Subcutaneous adipose tissue (tissue), 4 donors: ENCODE measurements around the gene EPOP. TPM values are rescaled to one million over a fixed set of nuclear protein-coding genes. Genes with fewer than 3 reads are reported as not detected.

ENCODE experiments used
- CTCF ChIP-seq: fragments of 450-650 bp; IDR thresholded peaks from one replicate; pipeline ENCODE4 v1.5.1; 2016; ENCODE audit warnings: low read depth, mild to moderate bottlenecking, control low read depth, antibody characterized with exemption, moderate library complexity
- small RNA-seq: library from RNA; depleted of rRNA; stranded (forward); fragments of <200 nt; gene quantifications from one replicate; pipeline ENCODE3, GENCODE V24; 2016
- total RNA-seq, 4 donors: library from RNA; depleted of rRNA; stranded (reverse); fragments of >200 nt; gene quantifications; one replicate each; pipeline ENCODE4 v1.1.0, GENCODE V29; 2016

Gene EPOP
- total RNA-seq, 4 donors from 2014 or later: 0.34 to 2.8 (median 0.80) TPM

DNA sequence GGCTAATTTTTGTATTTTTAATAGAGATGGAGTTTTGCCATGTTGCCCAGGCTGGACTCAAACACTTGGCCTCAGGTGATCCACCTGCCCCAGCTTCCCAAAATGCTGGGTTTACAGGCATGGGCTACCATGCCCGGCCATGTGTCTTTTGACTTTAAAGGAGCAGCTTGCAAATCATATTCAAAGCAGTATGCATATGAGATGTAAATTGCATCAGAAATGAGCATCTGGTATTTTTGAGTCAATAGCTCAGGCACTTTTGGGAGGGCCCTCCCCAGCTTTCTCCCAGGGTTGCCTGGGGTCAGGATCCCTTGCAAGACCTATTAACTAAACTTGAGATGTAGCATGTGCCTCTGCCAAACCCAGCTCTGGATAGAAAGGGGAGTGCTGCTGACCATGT, 21.5 kb downstream of the EPOP start:
- TF ChIP-seq CTCF: no peak

- TF ChIP-seq CTCF: no peak
Measured at GRCh38 chr17:38637951-38638350, 36.8 kb downstream of the EPOP start.

DNA sequence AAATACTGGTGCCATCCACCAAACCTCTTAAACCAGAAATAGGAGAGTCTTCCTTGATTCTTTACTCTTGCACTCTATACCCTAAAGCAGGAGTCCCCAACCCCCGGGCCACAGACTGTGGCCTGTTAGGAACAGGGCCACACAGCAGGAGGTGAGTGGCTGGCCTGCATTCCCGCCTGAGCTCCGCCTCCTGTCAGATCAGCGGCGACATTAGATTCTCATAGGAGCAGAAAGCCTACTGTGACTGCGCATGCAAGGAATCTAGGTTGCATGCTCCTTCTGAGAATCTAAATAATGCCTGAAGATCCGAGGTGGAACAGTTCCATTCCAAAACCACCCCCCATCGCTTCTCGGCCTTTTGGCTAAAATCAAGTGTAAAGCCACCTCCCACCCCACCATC, 38.7 kb downstream of the EPOP start:
- no peak for TF ChIP-seq CTCF

- TF ChIP-seq CTCF: no peak
Measured at GRCh38 chr17:38632334-38632733, 42.4 kb downstream of the EPOP start.

DNA sequence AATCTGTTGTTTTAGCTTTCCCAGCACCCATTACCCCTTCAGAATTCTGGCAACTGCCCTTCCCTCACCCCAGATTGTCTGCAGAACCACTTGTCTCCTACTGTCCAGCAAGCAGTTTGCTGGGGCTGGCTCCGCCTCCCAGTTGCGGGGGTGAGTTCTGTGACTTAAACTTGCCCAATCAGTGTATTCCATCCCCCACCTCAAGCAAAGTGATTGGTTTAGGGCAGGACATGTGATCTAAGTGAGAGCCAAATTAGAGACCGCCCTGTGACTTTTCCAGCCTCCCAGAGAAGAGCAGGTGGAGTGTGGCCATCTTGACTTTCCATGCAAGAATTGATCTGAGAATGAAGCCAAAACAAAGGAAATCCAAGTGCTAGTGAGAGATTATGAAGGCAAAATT, 46.3 kb downstream of the EPOP start:
- no peak for TF ChIP-seq CTCF

DNA sequence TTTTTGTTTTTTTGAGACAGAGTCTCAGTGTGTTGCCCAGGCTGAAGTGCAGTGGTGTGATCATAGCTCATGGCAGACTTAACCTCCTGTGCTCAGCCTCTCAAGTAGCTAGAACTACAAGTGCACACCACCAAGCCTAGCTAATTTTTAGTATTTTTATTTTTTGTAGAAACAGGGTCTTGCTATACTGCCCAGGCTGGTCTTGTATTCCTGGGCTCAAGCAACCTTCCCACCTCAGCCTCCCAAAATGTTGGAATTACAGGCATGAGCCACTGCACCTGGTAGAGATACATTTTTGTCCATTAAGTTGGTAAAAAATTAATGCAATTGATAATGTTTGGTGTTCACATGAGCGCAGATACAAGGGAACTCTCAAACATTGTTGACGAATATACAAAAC, 46.8 kb downstream of the EPOP start:
- TF ChIP-seq CTCF: no peak

DNA sequence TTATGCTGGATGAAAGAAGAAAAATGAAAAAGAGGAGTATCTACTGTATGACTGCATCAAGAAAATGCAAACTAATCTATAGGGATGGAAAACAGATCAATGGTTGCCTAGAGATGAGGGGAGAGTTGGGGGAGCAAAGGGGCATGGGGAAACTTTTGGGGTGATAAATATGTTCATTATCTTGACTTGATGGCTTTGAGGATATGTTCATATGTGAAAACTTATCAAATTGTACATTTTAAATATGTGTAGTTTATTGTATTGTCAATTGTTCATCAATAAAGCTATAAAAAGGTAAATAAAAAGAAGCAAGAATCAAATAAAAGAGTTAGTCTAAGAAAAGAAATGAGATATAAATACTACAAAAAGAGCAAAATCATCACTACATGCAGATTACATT, 49.3 kb downstream of the EPOP start:
- no peak for TF ChIP-seq CTCF

Small RNA genes within 50 kb of the gene (small RNA-seq; reads per million reads assigned to genes)
- gene MIR4726: not detected
- not detected for gene MIR4734

Other genes with a start within 250 kb of the EPOP start
- gene ARHGAP23, start 246.5 kb downstream of the EPOP start, total RNA-seq: 10 to 100 TPM in 3 of 4 donors, 1 to 10 TPM in 1; 8.2 to 37.7 (median 12.3) TPM
- gene SRCIN1, start 69.0 kb downstream of the EPOP start, total RNA-seq: 10 to 100 TPM in 1 of 4 donors, 1 to 10 TPM in 2, under 1 TPM in 1; 0.82 to 11.5 (median 4.0) TPM
- gene MLLT6, start 30.3 kb upstream of the EPOP start, total RNA-seq: 10 to 100 TPM; 25.2 to 95.1 (median 37.1) TPM
- 10 to 100 TPM; 11.0 to 19.7 (median 15.1) TPM for gene CISD3, start 55.4 kb upstream of the EPOP start, total RNA-seq
- gene PCGF2, start 73.4 kb upstream of the EPOP start, total RNA-seq: 10 to 100 TPM in 1 of 4 donors, 1 to 10 TPM in 3; 4.1 to 10.7 (median 7.4) TPM
- gene PSMB3, start 77.8 kb upstream of the EPOP start, total RNA-seq: 100 to 1,000 TPM in 3 of 4 donors, 10 to 100 TPM in 1; 78.4 to 216 (median 113) TPM
- gene PIP4K2B, start 124.6 kb upstream of the EPOP start, total RNA-seq: 10 to 100 TPM; 29.3 to 72.0 (median 51.1) TPM
- gene CWC25, start 150.4 kb upstream of the EPOP start, total RNA-seq: 10 to 100 TPM; 18.7 to 37.1 (median 25.7) TPM
- 1,000 to 10,000 TPM; 2,328 to 2,756 (median 2,634) TPM for gene RPL23, start 178.8 kb upstream of the EPOP start, total RNA-seq
- gene LASP1, start 195.1 kb upstream of the EPOP start, total RNA-seq: 100 to 1,000 TPM; 106 to 150 (median 140) TPM